Right kidney (tissue), 9 donors: ENCODE data around the gene PSMA3.

Experiments used
- DNase-seq: peaks from one replicate; pipeline ENCODE4 v3.0.0-alpha.2; 2016
- long read RNA-seq, 8 donors: transcript quantifications; one replicate each; lab custom pipeline, GENCODE V29; 2026

The PSMA3 gene
- long read RNA-seq, donor 1, transcript PSMA3-212 (3 exons, 730 nt) = minor isoform, 7 of 291 reads
- long read RNA-seq, donor 1, transcript PSMA3-201 (11 exons, 970 nt) = major isoform, 128 of 291 reads
- long read RNA-seq, donor 1, partial matches to known transcripts = 130 of 291 reads
- long read RNA-seq, donor 1, other reads (novel, unspliced or antisense) = 21 of 291 reads
- long read RNA-seq, donor 2, transcript PSMA3-212 (3 exons, 730 nt) = minor isoform, 6 of 100 reads
- long read RNA-seq, donor 2, transcript PSMA3-201 (11 exons, 970 nt) = major isoform, 64 of 100 reads
- long read RNA-seq, donor 2, partial matches to known transcripts = 28 of 100 reads
- long read RNA-seq, donor 2, other reads (novel, unspliced or antisense) = 0 of 100 reads
- long read RNA-seq, donor 3, transcript PSMA3-201 (11 exons, 970 nt) = major isoform, 41 of 77 reads
- long read RNA-seq, donor 3, transcript PSMA3-212 (3 exons, 730 nt) = minor isoform, 5 of 77 reads
- long read RNA-seq, donor 3, partial matches to known transcripts = 30 of 77 reads
- long read RNA-seq, donor 3, other reads (novel, unspliced or antisense) = 0 of 77 reads
- long read RNA-seq, donor 4, transcript PSMA3-201 (11 exons, 970 nt) = major isoform, 50 of 83 reads
- long read RNA-seq, donor 4, partial matches to known transcripts = 25 of 83 reads
- long read RNA-seq, donor 4, other reads (novel, unspliced or antisense) = 0 of 83 reads
- long read RNA-seq, donor 5, transcript PSMA3-212 (3 exons, 730 nt) = minor isoform, 7 of 120 reads
- long read RNA-seq, donor 5, transcript PSMA3-201 (11 exons, 970 nt) = major isoform, 100 of 120 reads
- long read RNA-seq, donor 5, partial matches to known transcripts = 13 of 120 reads
- long read RNA-seq, donor 5, other reads (novel, unspliced or antisense) = 0 of 120 reads
- long read RNA-seq, donor 6, transcript PSMA3-201 (11 exons, 970 nt) = major isoform, 45 of 121 reads
- long read RNA-seq, donor 6, partial matches to known transcripts = 66 of 121 reads
- long read RNA-seq, donor 6, other reads (novel, unspliced or antisense) = 5 of 121 reads
- long read RNA-seq, donor 7 = 0 reads
- long read RNA-seq, donor 8, transcript PSMA3-212 (3 exons, 730 nt) = minor isoform, 8 of 150 reads
- long read RNA-seq, donor 8, transcript PSMA3-201 (11 exons, 970 nt) = major isoform, 76 of 150 reads
- long read RNA-seq, donor 8, partial matches to known transcripts = 47 of 150 reads
- long read RNA-seq, donor 8, other reads (novel, unspliced or antisense) = 18 of 150 reads

- DNase-seq = peak; percentile 94
Measured at GRCh38 chr14:58244556-58245387, at the start of gene PSMA3. Gene PSMA3, plus strand, starts transcription at chr14:58244843. Its CDS starts 78 bp downstream, at chr14:58244921.

GRCh38 chr14:58196198-58196597 lies 48.4 kb upstream of the PSMA3 start:
- DNase-seq = no peak

GRCh38 chr14:58198086-58198485 lies 46.6 kb upstream of the PSMA3 start:
- DNase-seq = no peak

- DNase-seq = peak; percentile 99
Measured at GRCh38 chr14:58199726-58200479, 44.7 kb upstream of the PSMA3 start, which contains the start of gene ACTR10. Gene ACTR10, plus strand, starts transcription at chr14:58200149. Its CDS starts 69 bp downstream, at chr14:58200218.

- no peak for DNase-seq
Measured at GRCh38 chr14:58200480-58200841, 44.2 kb upstream of the PSMA3 start.

GRCh38 chr14:58200846-58201245 lies 43.8 kb upstream of the PSMA3 start:
- no peak for DNase-seq

GRCh38 chr14:58213176-58213575 lies 31.5 kb upstream of the PSMA3 start:
- no peak for DNase-seq

GRCh38 chr14:58215191-58215914 lies 29.3 kb upstream of the PSMA3 start:
- no peak for DNase-seq

GRCh38 chr14:58216544-58216943 lies 28.1 kb upstream of the PSMA3 start:
- DNase-seq = no peak

GRCh38 chr14:58227096-58227819 lies 17.4 kb upstream of the PSMA3 start:
- DNase-seq = no peak

GRCh38 chr14:58238252-58239243 lies 6.1 kb upstream of the PSMA3 start:
- peak; percentile 62 for DNase-seq

GRCh38 chr14:58239244-58240195 lies 5.1 kb upstream of the PSMA3 start:
- peak; percentile 73 for DNase-seq

GRCh38 chr14:58243790-58244555 lies 670 bp upstream of the PSMA3 start:
- no peak for DNase-seq

GRCh38 chr14:58245562-58245961 lies 919 bp downstream of the PSMA3 start:
- DNase-seq = no peak

GRCh38 chr14:58249611-58250010 lies 5.0 kb downstream of the PSMA3 start:
- DNase-seq = no peak

GRCh38 chr14:58258156-58258555 lies 13.5 kb downstream of the PSMA3 start:
- no peak for DNase-seq
